ENCODE measurements around the gene TMEM43.

Gene TMEM43

GRCh38 chr3:14162178-14162577 is 37.3 kb downstream of the TMEM43 start:
- Histone ChIP-seq H3K27ac (ENCODE audit: low read length, poor library complexity, severe bottlenecking) (no peak overlapping the region), H4K91ac (ENCODE audit: low read length) (no peak overlapping the region), H3K36me3 (ENCODE audit: control insufficient read depth in 1 of 2, insufficient read depth in 2 of 2, low read depth in 1 of 2, low read length in 2 of 2) (peaks cover 54 to 99% of the 10 kb centered on the region in 2 experiments), H3K4me3 (ENCODE audit: insufficient read depth in 1 of 2, low read depth in 1 of 2, low read length in 2 of 2) (no peak overlapping the region), H3K14ac (ENCODE audit: low read length in 2 of 2) (no peak overlapping the region), H4K8ac (ENCODE audit: low read length) (no peak overlapping the region), H2AFZ (ENCODE audit: low read depth, low read length) (no peak overlapping the region), H3K4me1 (ENCODE audit: control insufficient read depth, insufficient read depth, low read depth, low read length) (no peaks in the 10 kb centered on the region), H3K9ac (ENCODE audit: low read length) (no peak overlapping the region), H2BK120ac (ENCODE audit: low read depth, low read length) (no peak overlapping the region), H3K18ac (ENCODE audit: low read depth in 1 of 2, low read length in 2 of 2) (no peak overlapping the region), H3K4me2 (ENCODE audit: low read length, poor library complexity, severe bottlenecking) (no peak overlapping the region), H3K79me1 (replicated peaks; ENCODE audit: low read length, poor library complexity, severe bottlenecking) (peaks cover 49% of the 10 kb centered on the region), H3K23ac (ENCODE audit: low read length in 2 of 2) (no peak overlapping the region), H3K4ac (ENCODE audit: low read depth in 1 of 2, low read length in 2 of 2) (no peak overlapping the region), H2AK5ac (ENCODE audit: low read length, severe bottlenecking) (no peak overlapping the region), H3K27me3 (ENCODE audit: control insufficient read depth in 1 of 2, insufficient read depth in 1 of 2, low read length in 2 of 2) (no peaks in the 10 kb centered on the region), H2BK5ac (ENCODE audit: low read depth, low read length, poor library complexity, severe bottlenecking) (no peak overlapping the region), H3K9me3 (ENCODE audit: control insufficient read depth, low read length) (peaks cover 29% of the 10 kb centered on the region), H2BK12ac (ENCODE audit: low read length in 2 of 2) (no peak overlapping the region), H2BK15ac (ENCODE audit: low read depth, poor library complexity, severe bottlenecking) (no peak overlapping the region)
- WGBS, result 83% methylated on average over 2 of the region's 2 CpGs
- DNase-seq, result no peak

DNA sequence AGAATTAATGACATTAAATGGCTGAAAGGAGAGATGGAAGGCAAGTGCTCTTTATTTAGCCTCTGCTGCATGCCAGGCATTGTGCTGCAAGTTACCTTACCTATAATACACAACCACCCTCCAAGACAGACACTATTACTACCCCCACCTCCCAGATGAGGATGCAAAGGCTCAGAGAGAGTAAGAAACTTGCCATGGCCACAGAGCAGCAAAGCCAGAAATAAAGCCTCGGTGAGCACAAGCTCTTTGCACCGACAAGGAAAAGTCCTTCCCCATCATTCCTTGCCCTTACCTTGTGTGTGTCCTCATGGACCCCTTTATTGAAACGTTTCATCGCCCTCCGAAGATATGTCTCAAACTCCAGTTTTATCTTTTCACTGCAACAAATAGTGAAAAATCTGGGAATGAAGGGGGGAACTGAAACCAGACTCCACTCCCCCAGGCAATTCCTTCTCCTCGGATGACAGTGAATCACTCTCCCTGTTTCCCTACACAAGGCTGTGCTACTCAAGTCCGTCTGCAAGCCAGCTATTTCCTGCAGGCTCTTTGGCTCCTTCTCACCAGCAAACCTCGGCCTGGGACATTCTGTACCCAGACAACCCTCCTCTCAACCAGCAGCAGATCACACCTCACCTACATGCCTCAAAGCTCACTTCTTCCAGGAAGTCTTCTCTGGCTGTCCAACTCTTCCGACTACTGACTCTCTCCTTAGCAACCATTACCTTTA is 42.2 kb downstream of the TMEM43 start:
- H3K4me3 ChIP-seq (ENCODE audit: insufficient read depth in 1 of 2, low read depth in 1 of 2, low read length in 2 of 2), result no peak overlapping the region
- no peak overlapping the region for H4K91ac ChIP-seq (ENCODE audit: low read length)
- no peaks in the 10 kb centered on the region for H3K4me1 ChIP-seq (ENCODE audit: control insufficient read depth, insufficient read depth, low read depth, low read length)
- no peak overlapping the region for H3K4ac ChIP-seq (ENCODE audit: low read depth in 1 of 2, low read length in 2 of 2)
- H2BK120ac ChIP-seq (ENCODE audit: low read depth, low read length), result no peak overlapping the region
- H2AK5ac ChIP-seq (ENCODE audit: low read length, severe bottlenecking), result no peak overlapping the region
- H3K23ac ChIP-seq (ENCODE audit: low read length in 2 of 2), result no peak overlapping the region
- H2BK15ac ChIP-seq (ENCODE audit: low read depth, poor library complexity, severe bottlenecking), result no peak overlapping the region
- no peak for DNase-seq
- H2BK12ac ChIP-seq (ENCODE audit: low read length in 2 of 2), result no peak overlapping the region
- H3K27me3 ChIP-seq (ENCODE audit: control insufficient read depth in 1 of 2, insufficient read depth in 1 of 2, low read length in 2 of 2), result no peaks in the 10 kb centered on the region
- no peak overlapping the region for H3K27ac ChIP-seq (ENCODE audit: low read length, poor library complexity, severe bottlenecking)
- H3K18ac ChIP-seq (ENCODE audit: low read depth in 1 of 2, low read length in 2 of 2), result no peak overlapping the region
- H3K36me3 ChIP-seq (ENCODE audit: control insufficient read depth in 1 of 2, insufficient read depth in 2 of 2, low read depth in 1 of 2, low read length in 2 of 2), result peaks cover 50 to 99% of the 10 kb centered on the region in 2 experiments
- no peak overlapping the region for H3K14ac ChIP-seq (ENCODE audit: low read length in 2 of 2)
- peaks cover 15% of the 10 kb centered on the region for H3K9me3 ChIP-seq (ENCODE audit: control insufficient read depth, low read length)
- H3K9ac ChIP-seq (ENCODE audit: low read length), result no peak overlapping the region
- H3K79me1 ChIP-seq (replicated peaks; ENCODE audit: low read length, poor library complexity, severe bottlenecking), result peaks cover 39% of the 10 kb centered on the region
- WGBS, result 95% methylated on average over 9 of the region's 9 CpGs
- no peak overlapping the region for H2AFZ ChIP-seq (ENCODE audit: low read depth, low read length)
- H3K4me2 ChIP-seq (ENCODE audit: low read length, poor library complexity, severe bottlenecking), result no peak overlapping the region
- no peak overlapping the region for H4K8ac ChIP-seq (ENCODE audit: low read length)
- H2BK5ac ChIP-seq (ENCODE audit: low read depth, low read length, poor library complexity, severe bottlenecking), result no peak overlapping the region

DNA sequence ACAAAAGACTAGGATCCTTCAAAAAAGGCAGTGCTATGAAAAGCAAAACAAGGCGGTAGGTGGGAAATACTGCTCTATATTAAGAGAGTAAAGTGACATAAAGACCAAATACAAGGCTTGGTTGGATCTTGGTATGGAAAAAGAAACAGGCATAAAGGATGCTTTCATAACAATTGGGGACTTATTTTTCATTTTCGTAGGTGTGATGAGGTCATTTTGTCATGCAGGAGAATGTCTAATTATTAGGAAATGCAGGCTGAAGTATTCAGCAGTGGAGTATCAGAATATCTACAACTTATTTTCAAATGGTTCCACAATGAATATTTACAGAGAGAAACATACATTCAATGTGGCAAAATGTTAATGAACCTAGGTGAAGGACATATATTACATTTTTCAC is 44.6 kb downstream of the TMEM43 start:
- no peaks in the 10 kb centered on the region for H3K4me1 ChIP-seq (ENCODE audit: control insufficient read depth, insufficient read depth, low read depth, low read length)

GRCh38 chr3:14169871-14170270 is 45.0 kb downstream of the TMEM43 start:
- no peak overlapping the region for H3K27ac ChIP-seq (ENCODE audit: low read length, poor library complexity, severe bottlenecking)
- H3K9me3 ChIP-seq (ENCODE audit: control insufficient read depth, low read length), result no peaks in the 10 kb centered on the region
- no peak overlapping the region for H4K91ac ChIP-seq (ENCODE audit: low read length)
- H3K18ac ChIP-seq (ENCODE audit: low read depth in 1 of 2, low read length in 2 of 2), result no peak overlapping the region
- no peak overlapping the region for H4K8ac ChIP-seq (ENCODE audit: low read length)
- no peak overlapping the region for H3K4ac ChIP-seq (ENCODE audit: low read depth in 1 of 2, low read length in 2 of 2)
- peak overlapping the region; percentile 40 for H3K9ac ChIP-seq (ENCODE audit: low read length)
- no peaks in the 10 kb centered on the region for H3K27me3 ChIP-seq (ENCODE audit: control insufficient read depth in 1 of 2, insufficient read depth in 1 of 2, low read length in 2 of 2)
- peaks cover 45 to 83% of the 10 kb centered on the region in 2 experiments for H3K36me3 ChIP-seq (ENCODE audit: control insufficient read depth in 1 of 2, insufficient read depth in 2 of 2, low read depth in 1 of 2, low read length in 2 of 2)
- H2AK5ac ChIP-seq (ENCODE audit: low read length, severe bottlenecking), result no peak overlapping the region
- H2BK12ac ChIP-seq (ENCODE audit: low read length in 2 of 2), result no peak overlapping the region
- no peak for DNase-seq
- peak overlapping the region in 1 of 2 experiments; percentile 21 for H3K4me3 ChIP-seq (ENCODE audit: insufficient read depth in 1 of 2, low read depth in 1 of 2, low read length in 2 of 2)
- peaks cover 41% of the 10 kb centered on the region for H3K79me1 ChIP-seq (replicated peaks; ENCODE audit: low read length, poor library complexity, severe bottlenecking)
- H2BK5ac ChIP-seq (ENCODE audit: low read depth, low read length, poor library complexity, severe bottlenecking), result no peak overlapping the region
- H2AFZ ChIP-seq (ENCODE audit: low read depth, low read length), result no peak overlapping the region
- H3K14ac ChIP-seq (ENCODE audit: low read length in 2 of 2), result no peak overlapping the region
- H3K4me1 ChIP-seq (ENCODE audit: control insufficient read depth, insufficient read depth, low read depth, low read length), result peaks cover 1% of the 10 kb centered on the region
- H2BK120ac ChIP-seq (ENCODE audit: low read depth, low read length), result no peak overlapping the region
- no peak overlapping the region for H2BK15ac ChIP-seq (ENCODE audit: low read depth, poor library complexity, severe bottlenecking)
- H3K4me2 ChIP-seq (ENCODE audit: low read length, poor library complexity, severe bottlenecking), result no peak overlapping the region
- no peak overlapping the region for H3K23ac ChIP-seq (ENCODE audit: low read length in 2 of 2)

More for the DNA sequence above, 44.6 kb downstream of the TMEM43 start:
- Histone ChIP-seq H3K14ac (ENCODE audit: low read length in 2 of 2) (no peak overlapping the region), H3K4me3 (ENCODE audit: insufficient read depth in 1 of 2, low read depth in 1 of 2, low read length in 2 of 2) (no peak overlapping the region), H3K9ac (ENCODE audit: low read length) (peak overlapping the region; percentile 40), H4K91ac (ENCODE audit: low read length) (no peak overlapping the region), H3K9me3 (ENCODE audit: control insufficient read depth, low read length) (no peaks in the 10 kb centered on the region), H2BK12ac (ENCODE audit: low read length in 2 of 2) (no peak overlapping the region), H2AFZ (ENCODE audit: low read depth, low read length) (no peak overlapping the region), H3K4ac (ENCODE audit: low read depth in 1 of 2, low read length in 2 of 2) (no peak overlapping the region), H2AK5ac (ENCODE audit: low read length, severe bottlenecking) (no peak overlapping the region), H2BK5ac (ENCODE audit: low read depth, low read length, poor library complexity, severe bottlenecking) (no peak overlapping the region), H3K27me3 (ENCODE audit: control insufficient read depth in 1 of 2, insufficient read depth in 1 of 2, low read length in 2 of 2) (no peaks in the 10 kb centered on the region), H3K4me2 (ENCODE audit: low read length, poor library complexity, severe bottlenecking) (no peak overlapping the region), H3K18ac (ENCODE audit: low read depth in 1 of 2, low read length in 2 of 2) (no peak overlapping the region), H3K27ac (ENCODE audit: low read length, poor library complexity, severe bottlenecking) (no peak overlapping the region), H3K36me3 (ENCODE audit: control insufficient read depth in 1 of 2, insufficient read depth in 2 of 2, low read depth in 1 of 2, low read length in 2 of 2) (peaks cover 49 to 87% of the 10 kb centered on the region in 2 experiments), H2BK15ac (ENCODE audit: low read depth, poor library complexity, severe bottlenecking) (no peak overlapping the region), H4K8ac (ENCODE audit: low read length) (no peak overlapping the region), H2BK120ac (ENCODE audit: low read depth, low read length) (no peak overlapping the region), H3K23ac (ENCODE audit: low read length in 2 of 2) (no peak overlapping the region), H3K79me1 (replicated peaks; ENCODE audit: low read length, poor library complexity, severe bottlenecking) (peaks cover 39% of the 10 kb centered on the region)
- 100% methylated on average over 1 of the region's 2 CpGs for WGBS
- no peak for DNase-seq
